Measurements from ENCODE around the gene ATXN2L.

DNA sequence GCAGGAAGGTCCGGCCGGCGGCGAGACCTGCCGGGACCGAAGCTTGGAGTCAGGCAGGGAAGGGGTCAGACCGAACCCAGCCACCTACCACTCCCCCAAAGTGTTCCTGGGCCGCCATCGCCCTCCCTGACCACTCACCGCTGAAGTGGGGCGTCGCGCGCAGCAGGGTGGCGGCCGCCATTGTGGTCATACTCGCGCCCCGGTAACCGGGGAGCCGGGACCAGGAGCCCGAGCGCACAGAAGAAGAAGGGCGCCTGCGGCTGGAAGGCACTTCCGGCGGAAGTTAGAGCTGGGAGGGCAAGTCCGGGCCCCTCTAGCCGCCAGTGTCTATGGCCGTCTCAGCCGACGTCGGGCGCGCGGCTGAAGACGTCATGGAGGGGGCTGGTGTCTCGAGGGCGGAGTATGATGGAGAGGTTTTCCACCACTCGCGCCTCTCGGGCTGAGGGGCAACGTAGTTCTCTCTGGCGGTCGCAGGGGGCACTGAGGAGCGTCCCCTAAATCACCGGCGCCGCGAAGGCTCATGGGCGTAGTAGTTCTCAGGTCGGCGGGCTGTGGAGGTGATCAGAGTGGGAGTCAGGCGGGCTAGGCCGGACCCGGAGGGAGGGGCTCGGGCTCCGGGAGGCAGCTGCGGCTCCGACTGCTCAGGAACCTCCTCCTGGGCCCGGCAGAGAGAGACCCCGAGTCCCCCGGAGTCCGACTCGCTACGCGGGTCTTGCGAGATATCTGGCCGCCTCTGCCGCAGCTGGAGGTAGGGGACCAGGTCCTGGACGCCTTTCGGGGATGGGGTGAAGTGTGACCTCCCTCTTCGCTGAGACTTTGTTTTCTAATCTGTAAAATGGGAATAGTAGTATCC lies 23.5 kb downstream of the ATXN2L start, which contains the start of gene TUFM:
- peak; percentile 84 for TF ChIP-seq POLR2AphosphoS5 (IDR thresholded peaks at IDR 0.05; ENCODE audit: borderline replicate concordance, low read depth, low read length)
- no peak for TF ChIP-seq EZH2 (IDR thresholded peaks at IDR 0.05)
- peak; percentile 87 for TF ChIP-seq FOXP2 (optimal IDR thresholded peaks at IDR 0.05; ENCODE audit: control extremely low read depth, extremely low read length, insufficient read depth)

Measured in SK-N-MC (cell line).